Activated T-cell treated with anti-CD3 and anti-CD28 coated beads, Interleukin-2, amount 50 U/mL, for 4 hours (primary cell): ENCODE results near the gene C19orf67. TPM values are rescaled to one million over a fixed set of nuclear protein-coding genes. Genes with fewer than 3 reads are reported as not detected.

Experiments
- ATAC-seq, 2 donors: fragments of 200-7000 bp; cut with Tn5 transposase; one replicate each; pipeline ENCODE4 v1.10.0; 2021
- DNase-seq: peaks from one replicate; pipeline ENCODE4 v3.0.0-alpha.2; 2020
- H3K27me3 Mint-ChIP-seq: one replicate; pipeline ENCODE4 v1.8.0; 2021; ENCODE audit warnings: low read depth, mixed read lengths
- H3K36me3 Mint-ChIP-seq: one replicate; pipeline ENCODE4 v1.8.0; 2022; ENCODE audit warnings: mixed read lengths; ENCODE audit not compliant: insufficient read depth
- H3K4me1 Mint-ChIP-seq: one replicate; pipeline ENCODE4 v1.8.0; 2021; ENCODE audit warnings: low read depth, mixed read lengths
- H3K4me3 Mint-ChIP-seq: one replicate; pipeline ENCODE4 v1.8.0; 2021; ENCODE audit warnings: mild to moderate bottlenecking, moderate library complexity, mixed read lengths
- H3K9me3 Mint-ChIP-seq: one replicate; pipeline ENCODE4 v1.8.0; 2021; ENCODE audit warnings: mixed read lengths
- total RNA-seq, 3 donors: library from RNA; stranded (reverse); gene quantifications; one replicate each; pipeline ENCODE4 v1.2.1, GENCODE V29; 2021

Gene C19orf67
- total RNA-seq, 3 donors from 2014 or later = 0.48 TPM; not detected in 2

DNA sequence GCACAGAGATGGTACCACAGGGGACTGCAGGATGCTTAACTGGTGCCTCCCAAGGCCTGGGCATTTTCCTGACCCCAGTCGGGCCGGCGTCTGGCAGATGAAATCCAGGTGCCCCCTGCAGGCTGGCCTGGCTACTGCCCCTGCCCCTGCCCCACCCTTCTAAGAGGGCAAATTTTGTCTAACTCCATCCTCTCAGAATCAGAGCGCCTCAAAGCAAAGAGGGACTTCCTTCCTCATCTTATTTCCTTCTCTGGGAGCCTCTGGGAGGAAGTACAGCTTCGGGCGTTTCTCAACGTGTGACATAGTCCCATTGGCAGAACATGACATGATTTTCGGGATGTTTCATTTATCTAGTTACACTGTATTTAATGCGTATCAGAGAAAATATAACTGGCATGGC is 29.3 kb upstream of the C19orf67 start:
- ATAC-seq (no peak), DNase-seq (peak; percentile 48)
- H3K4me3 Mint-ChIP-seq = peak overlapping the region; percentile 37
- H3K9me3 Mint-ChIP-seq = no peaks in the 10 kb centered on the region
- no peaks in the 10 kb centered on the region for H3K27me3 Mint-ChIP-seq
- H3K4me1 Mint-ChIP-seq = peaks cover 44% of the 10 kb centered on the region
- no peaks in the 10 kb centered on the region for H3K36me3 Mint-ChIP-seq

DNA sequence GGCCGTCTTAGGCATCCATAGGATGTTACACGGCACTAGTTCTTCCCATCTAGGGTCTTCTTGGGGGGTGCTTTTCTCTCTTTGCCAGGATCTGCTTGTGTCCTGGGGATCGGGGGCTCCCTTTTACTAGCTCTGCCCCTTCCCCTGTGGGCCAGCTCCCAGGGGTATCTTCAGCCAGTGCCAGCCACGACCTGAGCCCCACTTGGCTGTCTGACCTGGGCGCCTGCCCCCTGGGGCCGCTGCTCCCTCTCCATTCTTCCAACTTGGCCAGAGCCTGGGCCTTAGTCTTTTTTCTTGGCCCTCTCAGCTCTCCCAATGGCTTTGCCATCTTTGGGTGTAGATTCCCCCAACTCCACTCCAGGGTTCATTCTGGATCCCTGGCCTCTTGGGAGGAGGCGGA is 28.9 kb upstream of the C19orf67 start:
- no peak for DNase-seq
- H3K4me3 Mint-ChIP-seq = no peak overlapping the region
- H3K9me3 Mint-ChIP-seq = no peaks in the 10 kb centered on the region
- H3K36me3 Mint-ChIP-seq = no peaks in the 10 kb centered on the region
- no peak for ATAC-seq
- peaks cover 44% of the 10 kb centered on the region for H3K4me1 Mint-ChIP-seq
- no peaks in the 10 kb centered on the region for H3K27me3 Mint-ChIP-seq

DNA sequence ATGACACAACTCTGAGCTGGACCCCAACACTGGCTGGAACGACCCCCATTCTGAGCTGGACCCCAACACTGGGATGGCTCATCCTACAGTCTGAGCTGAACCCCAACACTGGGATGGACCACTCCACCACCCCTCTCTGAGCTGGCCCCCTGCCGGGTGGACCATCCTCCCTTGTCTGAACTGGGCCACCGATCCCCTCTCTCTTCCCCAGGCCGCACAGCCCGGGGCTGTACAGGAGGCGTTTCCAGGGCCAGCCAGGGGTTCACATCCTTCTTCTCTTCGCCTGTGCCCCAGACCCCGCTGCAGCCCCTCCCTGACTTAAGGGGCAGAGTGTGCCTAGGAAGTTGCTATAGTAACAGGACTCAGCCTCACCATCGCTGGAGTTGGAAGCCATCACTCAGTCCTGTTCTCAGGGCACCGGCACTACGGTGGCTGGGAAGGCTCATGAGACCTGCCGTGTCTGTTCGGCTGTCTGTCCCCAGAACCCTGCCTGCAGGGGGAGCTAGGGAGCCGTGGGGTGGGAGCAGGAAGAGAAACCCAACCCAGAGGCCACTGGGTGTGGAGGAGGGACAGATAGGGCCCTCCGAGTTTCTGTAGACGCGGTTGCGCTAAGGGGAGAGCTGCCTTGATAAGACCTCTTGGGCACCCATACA is 28.3 kb upstream of the C19orf67 start:
- Mint-ChIP-seq H3K4me1 (peaks cover 40% of the 10 kb centered on the region), H3K9me3 (no peaks in the 10 kb centered on the region), H3K4me3 (no peak overlapping the region), H3K36me3 (no peaks in the 10 kb centered on the region), H3K27me3 (no peaks in the 10 kb centered on the region)
- DNase-seq (peak; percentile 32), ATAC-seq (no peak)

DNA sequence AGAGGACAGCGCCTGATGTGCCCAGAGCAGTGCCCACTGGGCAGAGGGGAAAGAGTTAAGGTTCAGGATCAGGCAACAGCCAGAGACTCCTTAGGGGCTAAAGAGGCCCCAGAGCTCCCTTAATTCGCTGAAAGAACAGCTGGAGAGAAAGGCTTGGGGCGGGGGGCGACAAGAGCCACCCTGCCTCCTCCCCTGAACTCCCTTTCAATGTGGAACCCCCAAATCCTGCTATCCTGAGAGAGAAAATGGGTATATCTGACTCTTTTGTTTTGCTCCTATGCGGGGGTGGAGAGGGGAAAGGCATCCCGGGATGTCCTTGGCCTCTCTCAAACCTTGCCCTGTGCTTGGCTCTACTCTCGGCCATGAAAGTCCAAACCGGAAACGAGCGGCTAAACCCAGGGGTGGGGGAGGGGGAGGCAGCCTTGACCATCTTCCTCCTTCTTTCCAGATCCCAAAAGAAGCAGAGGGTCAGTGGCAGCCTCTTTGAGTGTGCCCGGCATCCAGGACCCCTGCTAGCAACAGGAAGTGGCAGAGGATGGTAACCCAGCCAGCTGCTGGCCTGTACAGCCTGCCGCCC is 27.3 kb upstream of the C19orf67 start:
- H3K4me3 Mint-ChIP-seq = no peak overlapping the region
- peaks cover 35% of the 10 kb centered on the region for H3K4me1 Mint-ChIP-seq
- no peak for DNase-seq
- no peaks in the 10 kb centered on the region for H3K9me3 Mint-ChIP-seq
- ATAC-seq = no peak
- H3K36me3 Mint-ChIP-seq = no peaks in the 10 kb centered on the region
- H3K27me3 Mint-ChIP-seq = no peaks in the 10 kb centered on the region

DNA sequence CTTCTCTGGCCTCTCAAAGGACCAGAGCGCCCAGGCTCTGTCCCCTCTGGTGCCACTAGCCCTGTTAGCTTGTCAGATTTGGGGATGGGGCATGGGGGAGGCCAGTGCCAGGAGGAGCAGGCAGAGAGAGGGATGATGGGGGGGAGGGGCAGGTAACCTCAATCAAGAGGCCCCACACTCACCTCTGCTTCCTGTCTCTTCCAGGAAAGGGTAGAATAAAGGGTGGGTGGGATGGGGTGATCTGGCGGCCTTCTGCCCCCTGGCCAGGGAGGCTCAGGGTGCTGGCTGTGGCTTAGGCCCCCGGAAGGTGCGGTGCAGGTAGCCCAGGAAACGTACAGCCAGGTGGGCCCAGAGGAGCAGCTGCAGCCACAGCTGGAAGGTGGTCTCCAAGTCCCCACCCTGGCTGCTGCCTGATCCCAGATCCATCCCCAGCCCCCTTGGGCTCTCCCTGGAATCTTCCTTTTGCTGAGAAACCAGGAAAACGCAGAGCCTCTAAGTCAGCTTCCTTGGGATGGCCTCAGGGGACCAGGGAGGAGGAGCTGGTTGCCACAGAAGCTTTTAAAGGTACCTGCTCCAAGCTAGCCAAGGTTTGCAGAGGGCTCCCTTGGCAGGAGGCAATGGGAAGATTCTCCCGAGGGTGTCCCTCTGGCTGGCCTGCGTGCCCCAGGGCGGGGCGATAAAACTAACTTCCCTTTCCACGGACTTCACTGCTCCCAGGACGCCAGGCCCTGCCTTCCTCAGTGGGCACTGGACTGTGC is 26.6 kb upstream of the C19orf67 start:
- H3K27me3 Mint-ChIP-seq = no peaks in the 10 kb centered on the region
- ATAC-seq (no peak), DNase-seq (no peak)
- H3K4me1 Mint-ChIP-seq = peaks cover 35% of the 10 kb centered on the region
- no peak overlapping the region for H3K4me3 Mint-ChIP-seq
- H3K9me3 Mint-ChIP-seq = no peaks in the 10 kb centered on the region
- no peaks in the 10 kb centered on the region for H3K36me3 Mint-ChIP-seq

DNA sequence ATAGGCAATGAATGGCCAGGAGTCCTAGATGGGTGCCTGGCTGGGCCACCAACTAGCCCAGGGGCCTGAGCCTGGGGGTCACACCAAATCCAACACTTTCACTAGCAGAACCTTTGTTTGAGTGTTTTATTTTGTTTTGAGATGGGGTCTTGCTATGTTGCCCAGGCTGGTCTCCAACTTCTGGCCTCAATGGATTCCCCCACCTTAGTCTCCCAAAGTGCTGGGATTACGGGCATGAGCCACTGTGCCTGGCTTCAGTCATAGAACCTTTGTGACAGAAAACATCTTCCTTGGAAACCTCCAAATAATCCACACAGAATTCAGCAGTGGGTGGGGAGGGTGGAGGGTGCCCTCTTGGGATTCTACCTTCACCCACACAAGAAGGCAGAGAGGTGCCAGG is 25.9 kb upstream of the C19orf67 start:
- Mint-ChIP-seq H3K4me3 (no peak overlapping the region), H3K4me1 (peaks cover 31% of the 10 kb centered on the region), H3K36me3 (no peaks in the 10 kb centered on the region), H3K27me3 (no peaks in the 10 kb centered on the region), H3K9me3 (no peaks in the 10 kb centered on the region)
- ATAC-seq (no peak), DNase-seq (no peak)

DNA sequence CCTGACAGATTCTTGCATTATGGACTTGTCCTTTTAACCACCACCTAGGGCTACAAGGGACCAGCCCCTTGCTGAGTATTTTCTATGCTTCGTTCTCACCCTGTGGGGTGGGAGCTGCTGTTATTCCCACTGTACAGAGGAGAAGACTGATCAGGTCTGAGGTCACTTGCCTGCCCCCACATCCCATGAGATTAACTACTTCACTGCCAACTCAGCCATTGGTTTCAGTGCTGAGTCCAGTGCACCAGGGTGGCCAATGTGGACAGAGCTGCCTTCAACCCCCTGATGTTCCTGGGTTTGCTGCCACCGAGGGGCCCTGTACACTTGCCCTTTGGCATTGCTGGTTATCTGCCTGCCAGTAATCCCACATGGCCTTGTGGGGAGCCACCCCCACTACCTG is 25.1 kb upstream of the C19orf67 start:
- Mint-ChIP-seq H3K4me1 (peaks cover 24% of the 10 kb centered on the region), H3K4me3 (no peak overlapping the region), H3K36me3 (peaks cover 1% of the 10 kb centered on the region), H3K9me3 (no peaks in the 10 kb centered on the region), H3K27me3 (no peaks in the 10 kb centered on the region)
- ATAC-seq (no peak), DNase-seq (no peak)

DNA sequence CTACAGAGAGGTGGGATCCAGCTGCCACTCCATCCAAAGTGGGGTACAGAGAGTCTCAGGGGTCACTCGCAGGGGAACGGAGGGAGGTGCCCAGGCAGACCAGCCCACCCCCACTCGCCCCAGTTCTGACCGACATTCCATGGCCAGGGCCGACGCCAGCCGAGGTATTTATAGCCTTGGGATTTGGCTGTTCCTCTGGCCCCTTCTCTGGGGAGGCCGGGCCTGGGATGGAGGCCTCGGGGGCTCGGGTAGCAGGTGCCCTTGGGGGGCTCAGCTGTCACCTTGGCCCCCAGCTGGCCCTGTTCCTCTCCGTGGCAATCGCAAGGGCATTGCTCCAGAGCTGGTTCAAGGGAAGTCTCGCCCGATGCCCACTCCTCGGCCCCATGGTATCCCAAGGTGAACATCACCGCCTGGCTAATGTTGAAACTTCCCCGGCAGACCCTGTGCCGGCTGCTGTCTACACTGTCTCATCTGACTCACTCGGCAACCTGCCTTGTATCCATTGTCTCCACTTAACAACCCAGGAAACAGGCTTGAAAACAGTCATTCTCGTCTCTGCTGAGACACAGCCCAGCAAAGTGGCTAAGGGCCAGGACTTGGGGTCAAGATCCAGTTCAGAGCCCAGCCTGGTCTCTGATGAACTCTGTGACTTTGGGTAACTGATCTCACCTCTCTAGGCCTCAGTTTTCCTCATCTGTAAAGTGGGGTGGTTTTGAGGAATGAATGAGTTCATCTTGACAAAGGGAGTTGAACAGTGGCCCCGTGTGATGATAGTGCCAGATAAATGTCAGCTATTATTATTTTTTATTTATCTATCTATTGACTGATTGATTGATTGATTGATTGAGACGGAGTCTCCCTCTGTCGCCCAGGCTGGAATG is 22.2 kb upstream of the C19orf67 start:
- Mint-ChIP-seq H3K9me3 (no peaks in the 10 kb centered on the region), H3K27me3 (no peaks in the 10 kb centered on the region), H3K36me3 (peaks cover 5% of the 10 kb centered on the region), H3K4me1 (peaks cover 5% of the 10 kb centered on the region), H3K4me3 (no peak overlapping the region)
- ATAC-seq (no peak), DNase-seq (no peak)

DNA sequence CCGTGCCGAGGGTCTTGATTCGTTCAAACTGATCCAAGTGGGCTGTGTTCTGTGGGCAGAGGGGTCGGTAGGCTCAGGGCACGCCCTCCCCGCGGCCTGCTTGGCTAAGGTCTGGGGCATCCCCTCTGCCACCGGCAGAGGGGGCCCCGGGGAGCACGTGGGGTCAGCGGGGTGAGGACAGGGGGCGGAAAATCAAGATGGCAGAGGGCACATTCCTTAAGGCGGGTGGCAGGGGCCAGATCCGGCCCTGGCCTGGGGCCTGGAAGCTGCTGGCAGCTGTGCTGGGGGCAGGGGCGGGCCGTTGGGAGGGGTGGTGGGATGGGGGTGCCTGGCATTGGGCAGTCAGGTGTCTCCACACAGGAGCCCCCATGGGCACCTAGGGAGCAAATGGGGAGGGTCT is 21.3 kb upstream of the C19orf67 start:
- peaks cover 5% of the 10 kb centered on the region for H3K36me3 Mint-ChIP-seq
- ATAC-seq = no peak
- H3K4me1 Mint-ChIP-seq = peaks cover 4% of the 10 kb centered on the region
- no peak for DNase-seq
- no peaks in the 10 kb centered on the region for H3K9me3 Mint-ChIP-seq
- H3K27me3 Mint-ChIP-seq = no peaks in the 10 kb centered on the region
- no peak overlapping the region for H3K4me3 Mint-ChIP-seq

DNA sequence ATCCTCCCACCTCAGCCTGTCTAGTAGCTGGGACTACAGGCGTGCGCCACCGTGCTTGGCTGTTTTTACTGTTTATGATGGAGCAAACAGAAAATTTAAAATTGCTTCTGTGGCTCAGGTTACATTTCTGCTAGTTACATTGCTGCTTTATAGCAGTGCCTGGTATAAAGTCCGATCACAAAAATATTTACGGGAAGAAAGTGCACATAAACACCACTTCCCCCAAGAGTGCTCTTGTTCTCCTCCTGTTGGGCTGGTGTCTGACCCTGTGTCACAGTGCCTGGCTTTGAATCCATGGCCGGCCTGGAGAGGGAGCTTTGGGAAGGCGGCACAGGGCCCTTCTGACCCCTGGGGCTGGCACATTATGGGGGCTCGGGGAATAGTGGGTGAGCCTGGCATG is 20.1 kb upstream of the C19orf67 start:
- H3K27me3 Mint-ChIP-seq = no peaks in the 10 kb centered on the region
- H3K36me3 Mint-ChIP-seq = peaks cover 9% of the 10 kb centered on the region
- H3K4me1 Mint-ChIP-seq = no peaks in the 10 kb centered on the region
- H3K9me3 Mint-ChIP-seq = no peaks in the 10 kb centered on the region
- no peak for DNase-seq
- no peak overlapping the region for H3K4me3 Mint-ChIP-seq
- ATAC-seq = no peak

DNA sequence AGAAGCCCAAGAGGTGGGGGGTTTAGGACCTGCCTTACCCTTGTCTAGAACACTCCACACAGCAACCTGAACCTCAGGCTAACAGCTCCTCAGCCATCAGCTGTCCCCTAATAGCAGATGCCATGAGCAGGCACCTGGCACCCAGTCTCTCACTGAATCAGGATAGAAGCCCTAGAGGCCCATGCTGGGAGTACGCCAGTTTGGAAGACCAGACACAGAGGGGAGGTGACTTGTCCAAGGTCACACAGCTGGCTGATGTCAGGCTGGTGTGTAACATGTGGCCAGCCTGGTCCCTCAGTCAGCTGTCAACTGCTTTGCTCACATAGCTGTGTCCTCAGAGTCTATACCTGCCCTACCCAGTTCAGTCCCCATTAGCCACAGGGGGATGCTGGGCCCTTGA is 17.7 kb upstream of the C19orf67 start:
- H3K36me3 Mint-ChIP-seq = peaks cover 9% of the 10 kb centered on the region
- no peak overlapping the region for H3K4me3 Mint-ChIP-seq
- ATAC-seq (no peak), DNase-seq (no peak)
- H3K27me3 Mint-ChIP-seq = no peaks in the 10 kb centered on the region
- H3K9me3 Mint-ChIP-seq = no peaks in the 10 kb centered on the region
- H3K4me1 Mint-ChIP-seq = no peaks in the 10 kb centered on the region

DNA sequence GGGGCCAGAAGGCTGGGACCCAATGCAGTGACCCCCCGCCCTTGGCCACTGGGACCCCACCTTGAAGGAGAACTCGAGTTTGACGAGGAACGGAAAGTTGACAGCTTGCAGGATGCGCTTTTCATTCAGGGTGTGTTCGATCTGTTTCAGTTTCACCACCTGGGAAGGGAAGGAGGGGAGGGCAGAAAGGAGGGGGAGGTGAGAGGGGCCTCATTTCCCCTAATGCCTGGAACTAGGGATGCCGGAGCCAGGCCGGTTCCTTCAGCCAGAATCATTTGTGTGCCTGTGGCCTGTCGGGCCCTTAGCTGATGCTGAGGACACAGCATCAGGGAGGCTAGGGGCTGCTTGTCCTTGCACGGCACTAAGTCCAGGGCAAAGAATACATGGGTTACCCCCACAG is 17.2 kb upstream of the C19orf67 start:
- peaks cover 9% of the 10 kb centered on the region for H3K36me3 Mint-ChIP-seq
- H3K4me1 Mint-ChIP-seq = no peaks in the 10 kb centered on the region

DNA sequence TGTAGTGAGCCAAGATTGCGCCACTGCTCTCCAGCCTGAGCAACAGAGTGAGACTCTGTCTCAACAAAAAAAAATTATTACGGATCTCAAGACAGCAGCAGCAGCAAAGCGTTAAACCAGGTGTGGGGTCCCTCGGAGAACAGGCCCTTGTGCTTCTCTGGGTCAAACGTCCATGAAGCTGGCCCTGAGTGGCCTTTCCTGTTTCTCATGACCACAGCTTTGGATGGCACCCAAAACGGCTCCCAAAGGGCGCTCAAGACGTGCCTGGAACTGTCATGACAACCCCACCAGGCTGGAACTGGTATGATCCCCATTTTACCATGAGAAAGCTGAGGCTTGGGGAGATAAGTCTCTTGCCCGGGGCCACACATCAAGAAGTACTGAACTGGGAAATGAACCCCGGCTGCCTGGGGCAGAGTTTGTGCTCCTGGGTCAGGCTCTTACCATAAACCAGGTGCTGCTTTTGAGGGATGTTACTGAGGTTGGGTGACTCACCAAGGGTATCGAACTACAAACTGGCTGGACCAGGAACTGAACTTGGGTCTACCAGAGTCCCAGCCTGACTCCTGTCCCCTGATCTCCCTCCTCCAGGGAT is 16.6 kb upstream of the C19orf67 start:
- Mint-ChIP-seq H3K36me3 (peaks cover 10% of the 10 kb centered on the region), H3K4me1 (no peaks in the 10 kb centered on the region), H3K4me3 (no peak overlapping the region), H3K27me3 (no peaks in the 10 kb centered on the region), H3K9me3 (no peaks in the 10 kb centered on the region)
- DNase-seq (no peak), ATAC-seq (no peak)

More for the DNA sequence above, 17.2 kb upstream of the C19orf67 start:
- DNase-seq (no peak), ATAC-seq (no peak)
- Mint-ChIP-seq H3K4me3 (no peak overlapping the region), H3K9me3 (no peaks in the 10 kb centered on the region), H3K27me3 (no peaks in the 10 kb centered on the region)

DNA sequence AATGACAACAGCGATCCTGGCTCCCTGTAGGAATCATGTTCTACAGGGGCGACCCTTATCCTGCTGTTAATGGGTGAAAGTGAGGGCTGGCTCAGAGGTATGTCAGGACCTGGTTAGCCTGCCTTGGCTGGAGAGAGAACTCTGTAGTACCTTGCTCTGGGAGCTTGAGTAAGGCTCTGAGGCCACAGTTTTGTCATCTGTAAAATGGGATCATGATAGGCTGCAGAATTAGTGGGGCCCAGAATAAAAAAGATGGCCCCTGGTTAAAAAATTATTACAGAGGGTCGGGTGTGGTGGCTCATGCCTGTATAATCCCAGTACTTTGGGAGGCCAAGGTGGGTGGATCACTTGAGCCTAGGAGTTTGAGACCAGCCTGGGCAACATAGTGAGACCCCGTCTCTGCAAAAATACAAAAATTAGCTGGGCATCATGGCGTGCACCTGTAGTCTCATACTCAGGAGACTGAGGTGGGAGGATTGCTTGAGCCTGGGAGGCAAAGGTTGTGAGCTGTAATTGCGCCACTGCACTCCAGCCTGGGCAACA is 15.5 kb upstream of the C19orf67 start:
- DNase-seq (no peak), ATAC-seq (no peak)
- no peaks in the 10 kb centered on the region for H3K9me3 Mint-ChIP-seq
- H3K4me1 Mint-ChIP-seq = no peaks in the 10 kb centered on the region
- H3K27me3 Mint-ChIP-seq = no peaks in the 10 kb centered on the region
- H3K4me3 Mint-ChIP-seq = no peak overlapping the region
- peaks cover 17% of the 10 kb centered on the region for H3K36me3 Mint-ChIP-seq
